ENCODE measurements around the gene CNTNAP5.

CNTNAP5 gene

GRCh38 chr2:124814968-124815745 is 790.1 kb downstream of the CNTNAP5 start:
- DNase-seq (ENCODE audit: low spot score): no peak

GRCh38 chr2:124816007-124816406 is 790.9 kb downstream of the CNTNAP5 start:
- DNase-seq (ENCODE audit: low spot score): no peak

- no peak for DNase-seq (ENCODE audit: low spot score)
Measured at GRCh38 chr2:124822516-124822915, 797.4 kb downstream of the CNTNAP5 start.

GRCh38 chr2:124824441-124824840 is 799.4 kb downstream of the CNTNAP5 start:
- DNase-seq (ENCODE audit: low spot score): no peak

GRCh38 chr2:124832521-124832920 is 807.4 kb downstream of the CNTNAP5 start:
- no peak for DNase-seq (ENCODE audit: low spot score)

GRCh38 chr2:124834331-124834730 is 809.2 kb downstream of the CNTNAP5 start:
- DNase-seq (ENCODE audit: low spot score): no peak

GRCh38 chr2:124835331-124835730 is 810.2 kb downstream of the CNTNAP5 start:
- no peak for DNase-seq (ENCODE audit: low spot score)

GRCh38 chr2:124836416-124836815 is 811.3 kb downstream of the CNTNAP5 start:
- DNase-seq (ENCODE audit: low spot score): no peak

GRCh38 chr2:124837496-124837895 is 812.4 kb downstream of the CNTNAP5 start:
- no peak for DNase-seq (ENCODE audit: low spot score)

- DNase-seq (ENCODE audit: low spot score): no peak
Measured at GRCh38 chr2:124838406-124838805, 813.3 kb downstream of the CNTNAP5 start.

- DNase-seq (ENCODE audit: low spot score): no peak
Measured at GRCh38 chr2:124867247-124867646, 842.2 kb downstream of the CNTNAP5 start.

- no peak for DNase-seq (ENCODE audit: low spot score)
Measured at GRCh38 chr2:124874219-124874618, 849.1 kb downstream of the CNTNAP5 start.

- no peak for DNase-seq (ENCODE audit: low spot score)
Measured at GRCh38 chr2:124874676-124875075, 849.6 kb downstream of the CNTNAP5 start.

- peak; percentile 24 for DNase-seq (ENCODE audit: low spot score)
Measured at GRCh38 chr2:124875627-124876244, 850.6 kb downstream of the CNTNAP5 start.

GRCh38 chr2:124877141-124877577 is 852.1 kb downstream of the CNTNAP5 start:
- no peak for DNase-seq (ENCODE audit: low spot score)

- DNase-seq (ENCODE audit: low spot score): no peak
Measured at GRCh38 chr2:124879640-124880039, 854.6 kb downstream of the CNTNAP5 start.

- DNase-seq (ENCODE audit: low spot score): no peak
Measured at GRCh38 chr2:124880995-124881394, 855.9 kb downstream of the CNTNAP5 start.

- no peak for DNase-seq (ENCODE audit: low spot score)
Measured at GRCh38 chr2:124882423-124882822, 857.3 kb downstream of the CNTNAP5 start.

- no peak for DNase-seq (ENCODE audit: low spot score)
Measured at GRCh38 chr2:124883595-124883994, 858.5 kb downstream of the CNTNAP5 start.

GRCh38 chr2:124884315-124884714 is 859.2 kb downstream of the CNTNAP5 start:
- DNase-seq (ENCODE audit: low spot score): no peak

- DNase-seq (ENCODE audit: low spot score): no peak
Measured at GRCh38 chr2:124886216-124886615, 861.1 kb downstream of the CNTNAP5 start.

- no peak for DNase-seq (ENCODE audit: low spot score)
Measured at GRCh38 chr2:124887466-124887865, 862.4 kb downstream of the CNTNAP5 start.

GRCh38 chr2:124888431-124888830 is 863.3 kb downstream of the CNTNAP5 start:
- no peak for DNase-seq (ENCODE audit: low spot score)

- DNase-seq (ENCODE audit: low spot score): peak; percentile 0
Measured at GRCh38 chr2:124894199-124894598, 869.1 kb downstream of the CNTNAP5 start.
